ENCODE results near the gene C14orf180.

- TF ChIP-seq, protein P1, sequence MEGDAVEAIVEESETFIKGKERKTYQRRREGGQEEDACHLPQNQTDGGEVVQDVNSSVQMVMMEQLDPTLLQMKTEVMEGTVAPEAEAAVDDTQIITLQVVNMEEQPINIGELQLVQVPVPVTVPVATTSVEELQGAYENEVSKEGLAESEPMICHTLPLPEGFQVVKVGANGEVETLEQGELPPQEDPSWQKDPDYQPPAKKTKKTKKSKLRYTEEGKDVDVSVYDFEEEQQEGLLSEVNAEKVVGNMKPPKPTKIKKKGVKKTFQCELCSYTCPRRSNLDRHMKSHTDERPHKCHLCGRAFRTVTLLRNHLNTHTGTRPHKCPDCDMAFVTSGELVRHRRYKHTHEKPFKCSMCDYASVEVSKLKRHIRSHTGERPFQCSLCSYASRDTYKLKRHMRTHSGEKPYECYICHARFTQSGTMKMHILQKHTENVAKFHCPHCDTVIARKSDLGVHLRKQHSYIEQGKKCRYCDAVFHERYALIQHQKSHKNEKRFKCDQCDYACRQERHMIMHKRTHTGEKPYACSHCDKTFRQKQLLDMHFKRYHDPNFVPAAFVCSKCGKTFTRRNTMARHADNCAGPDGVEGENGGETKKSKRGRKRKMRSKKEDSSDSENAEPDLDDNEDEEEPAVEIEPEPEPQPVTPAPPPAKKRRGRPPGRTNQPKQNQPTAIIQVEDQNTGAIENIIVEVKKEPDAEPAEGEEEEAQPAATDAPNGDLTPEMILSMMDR (conservative IDR thresholded peaks at IDR 0.05 in 1 of 2, IDR thresholded peaks at IDR 0.05 in 1 of 2; ENCODE audit: extremely low read depth in 1 of 2, insufficient read depth in 1 of 2, low read depth in 1 of 2, low read length in 2 of 2) = no peak
- TF ChIP-seq EZH2 (IDR thresholded peaks at IDR 0.05; ENCODE audit: borderline replicate concordance, low read length) = no peak
Observed at GRCh38 chr14:104574978-104575583, 4.5 kb upstream of the C14orf180 start.
